GM21360 (cell line): ENCODE data around the gene TSC1.

Experiments
- ATAC-seq: cut with Tn5 transposase; IDR thresholded peaks from one replicate; pipeline ENCODE4 v1.9.1; 2021; ENCODE audit warnings: mild to moderate bottlenecking, moderate library complexity; ENCODE audit not compliant: unreplicated experiment

Gene TSC1

GRCh38 chr9:132866898-132867297, 77.5 kb downstream of the TSC1 start:
- ATAC-seq, result no peak

- no peak for ATAC-seq
These were observed 79.7 kb downstream of the TSC1 start for GRCh38 chr9:132864691-132865090.

GRCh38 chr9:132864277-132864676, 80.1 kb downstream of the TSC1 start:
- no peak for ATAC-seq

- no peak for ATAC-seq
These were observed 81.3 kb downstream of the TSC1 start for GRCh38 chr9:132863096-132863495.

GRCh38 chr9:132862533-132862932, 81.9 kb downstream of the TSC1 start:
- no peak for ATAC-seq

GRCh38 chr9:132861666-132862065, 82.8 kb downstream of the TSC1 start:
- no peak for ATAC-seq

GRCh38 chr9:132858751-132859150, 85.7 kb downstream of the TSC1 start:
- no peak for ATAC-seq

- no peak for ATAC-seq
These were observed 86.6 kb downstream of the TSC1 start for GRCh38 chr9:132857616-132858342.

GRCh38 chr9:132857031-132857430, 87.4 kb downstream of the TSC1 start:
- no peak for ATAC-seq

- no peak for ATAC-seq
These were observed 88.5 kb downstream of the TSC1 start for GRCh38 chr9:132855904-132856303.

- ATAC-seq, result no peak
These were observed 89.6 kb downstream of the TSC1 start for GRCh38 chr9:132854832-132855231.

- no peak for ATAC-seq
These were observed 90.9 kb downstream of the TSC1 start for GRCh38 chr9:132853482-132853881.

GRCh38 chr9:132849185-132849706, 95.2 kb downstream of the TSC1 start:
- ATAC-seq, result no peak

- no peak for ATAC-seq
These were observed 97.4 kb downstream of the TSC1 start for GRCh38 chr9:132846918-132847515.

GRCh38 chr9:132846109-132846917, 98.1 kb downstream of the TSC1 start:
- ATAC-seq, result no peak

GRCh38 chr9:132842124-132843044, 102.0 kb downstream of the TSC1 start:
- no peak for ATAC-seq
